K562 (cell line): Measurements from ENCODE around the gene EPN3. TPM values are rescaled to one million over a fixed set of nuclear protein-coding genes. Genes with fewer than 3 reads are reported as not detected.

Source experiments
- ATAC-seq: fragments of 200-7000 bp; cut with Tn5 transposase; 3 replicates; pipeline ENCODE4 v1.9.1; 2020; ENCODE audit warnings: moderate library complexity
- BruUV-seq: library from RNA; stranded (reverse); fragments of 400-500 nt; replicated peaks from 2 replicates; lab custom pipeline; 2021; lab: Mats Ljungman, UMichigan
- CTCF ChIA-PET: fragments of 300-600 bp; formaldehyde crosslinking; extraction: SDS; loops from one replicate; lab custom pipeline; 2021; ENCODE audit warnings: low intra/inter-chr PET ratio; lab: Yijun Ruan, JAX
- POLR2A ChIA-PET: fragments of 300-600, 350-650 bp; sonication (Branson Sonifier 250); formaldehyde crosslinking; extraction: SDS; loops from one replicate; lab custom pipeline; 2021; ENCODE audit warnings: antibody characterized with exemption, inconsistent platforms; lab: Yijun Ruan, JAX
- DNase-seq, 4 experiments: peaks; one replicate each; pipeline versions ENCODE4 v3.0.0 to v3.0.0-alpha.2; 2011 to 2018; ENCODE audit warnings: low spot score in 3 of 4, mixed read lengths in 3 of 4; ENCODE audit errors: extremely low read depth in 1 of 4
- FAIRE-seq: peaks from 2 replicates; lab custom pipeline; 2011; peaks lifted over from hg19 to GRCh38; lab: Jason Lieb, UNC
- H2AFZ ChIP-seq: 2 replicates; pipeline ENCODE4 v1.6.0; 2011; ENCODE audit warnings: low read depth, low read length, control low read depth, inconsistent platforms
- H3K27ac ChIP-seq: fragments of 200-600 bp; 3 replicates; pipeline ENCODE4 v1.8.0; 2011; ENCODE audit warnings: low read depth, mild to moderate bottlenecking, control low read depth, inconsistent platforms, low read length, moderate library complexity, mixed read lengths; ENCODE audit errors: extremely low read depth
- H3K27me3 ChIP-seq, 2 experiments: fragments of 300-600 bp in 1 of 2; 2 replicates in 1 of 2; 3 replicates in 1 of 2; pipeline versions ENCODE4 v1.6.0 to v1.8.0; 2011; ENCODE audit warnings: inconsistent platforms in 2 of 2, low read length in 2 of 2, mild to moderate bottlenecking in 1 of 2, mixed read lengths in 1 of 2, moderate library complexity in 1 of 2; ENCODE audit not compliant: control insufficient read depth in 2 of 2, insufficient read depth in 2 of 2
- H3K36me3 ChIP-seq: fragments of 300-600 bp; 3 replicates; pipeline ENCODE4 v1.8.0; 2011; ENCODE audit warnings: mild to moderate bottlenecking, low read length, inconsistent platforms; ENCODE audit not compliant: control insufficient read depth, insufficient read depth
- H3K4me1 ChIP-seq, 2 experiments: fragments of 200-600 bp in 1 of 2; replicated peaks in 1 of 2; 2 replicates in 1 of 2; 3 replicates in 1 of 2; pipeline versions ENCODE4 v1.5.1 to v1.8.0; 2011; ENCODE audit warnings: inconsistent platforms in 2 of 2, low read length in 2 of 2, mild to moderate bottlenecking in 1 of 2, mixed read lengths in 1 of 2, moderate library complexity in 1 of 2; ENCODE audit not compliant: control insufficient read depth in 2 of 2, insufficient read depth in 2 of 2
- H3K4me2 ChIP-seq: 2 replicates; pipeline ENCODE4 v1.6.1; 2011; ENCODE audit warnings: low read length, control low read depth, inconsistent platforms, mixed read lengths; ENCODE audit not compliant: insufficient read depth
- H3K4me3 ChIP-seq: fragments of 200-600 bp; sonication (generic), shearing (Covaris generic); 2 replicates; pipeline ENCODE4 v1.5.1; 2016; ENCODE audit warnings: control low read depth, inconsistent platforms
- H3K79me2 ChIP-seq: fragments of 200-600 bp; 3 replicates; pipeline ENCODE4 v1.8.0; 2011; ENCODE audit warnings: low read length, inconsistent platforms; ENCODE audit not compliant: control insufficient read depth, insufficient read depth
- H3K9ac ChIP-seq, 2 experiments: 2 replicates each; pipeline versions ENCODE4 v1.6.0 to v1.6.1; 2011; ENCODE audit warnings: low read depth in 2 of 2, low read length in 2 of 2, control low read depth in 1 of 2, inconsistent platforms in 1 of 2, mild to moderate bottlenecking in 1 of 2, mixed read lengths in 1 of 2; ENCODE audit not compliant: insufficient read depth in 1 of 2
- H3K9me1 ChIP-seq: one replicate; pipeline ENCODE4 v1.6.0; 2011; ENCODE audit warnings: inconsistent platforms, mild to moderate bottlenecking, low read length, moderate library complexity; ENCODE audit not compliant: control insufficient read depth, insufficient read depth
- H3K9me3 ChIP-seq: replicated peaks from 2 replicates; pipeline ENCODE4 v1.5.1; 2011; ENCODE audit warnings: low read depth, low read length, inconsistent platforms; ENCODE audit not compliant: control insufficient read depth, insufficient read depth
- H4K20me1 ChIP-seq: replicated peaks from 2 replicates; pipeline ENCODE4 v1.6.1; 2011; ENCODE audit warnings: low read length, inconsistent platforms, mixed read lengths; ENCODE audit not compliant: control insufficient read depth, insufficient read depth
- BACH1 ChIP-seq: fragments of 200-800 bp; sonication (Bioruptor generic); IDR thresholded peaks from 2 replicates; pipeline ENCODE4 v1.6.1; 2016; ENCODE audit warnings: missing genetic modification characterization, missing compliant biosample characterization
- CBFB ChIP-seq: sonication (generic); formaldehyde crosslinking; IDR thresholded peaks from 2 replicates; pipeline ENCODE4 v1.4.0; 2020; ENCODE audit warnings: mild to moderate bottlenecking, missing genetic modification reagents
- HNRNPL ChIP-seq: fragments of 200-400 bp; formaldehyde crosslinking; IDR thresholded peaks from 2 replicates; pipeline ENCODE4 v1.6.1; 2017; ENCODE audit warnings: low read depth, mild to moderate bottlenecking, low read length
- HNRNPLL ChIP-seq: fragments of 200-400 bp; formaldehyde crosslinking; IDR thresholded peaks from 2 replicates; pipeline ENCODE4 v1.6.1; 2017; ENCODE audit warnings: low read length, low read depth, mild to moderate bottlenecking; ENCODE audit not compliant: poor library complexity, severe bottlenecking
- MIER1 ChIP-seq: fragments of 450-650 bp; IDR thresholded peaks from 2 replicates; pipeline ENCODE4 v1.6.1; 2016; ENCODE audit warnings: antibody characterized with exemption, mild to moderate bottlenecking, low read depth
- POLR2AphosphoS5 ChIP-seq: IDR thresholded peaks from 2 replicates; pipeline ENCODE4 v1.6.1; 2011; ENCODE audit warnings: mild to moderate bottlenecking, low read depth, low read length, moderate library complexity; ENCODE audit not compliant: control insufficient read depth, insufficient read depth
- RAD51 ChIP-seq: fragments of 450-650 bp; IDR thresholded peaks from 2 replicates; pipeline ENCODE4 v1.7.1; 2016; ENCODE audit warnings: low read depth, mild to moderate bottlenecking, borderline replicate concordance
- RBM14 ChIP-seq: fragments of 200-400 bp; formaldehyde crosslinking; IDR thresholded peaks from 2 replicates; pipeline ENCODE4 v1.6.1; 2018; ENCODE audit warnings: low read depth, mild to moderate bottlenecking, low read length, moderate library complexity, borderline replicate concordance; ENCODE audit not compliant: insufficient read depth
- SIX5 ChIP-seq, 2 experiments: IDR thresholded peaks; 2 replicates each; pipeline ENCODE4 v1.6.1; 2011; ENCODE audit warnings: low read length in 2 of 2, borderline replicate concordance in 1 of 2, low read depth in 1 of 2, mild to moderate bottlenecking in 1 of 2, moderate library complexity in 1 of 2; ENCODE audit not compliant: insufficient read depth in 1 of 2
- WHSC1 ChIP-seq: IDR thresholded peaks from one replicate; pipeline ENCODE4 v1.6.1; 2012; ENCODE audit warnings: low read length, control low read depth, inconsistent platforms
- ZNF146 ChIP-seq: IDR thresholded peaks from one replicate; pipeline ENCODE4 v1.6.1; 2018; ENCODE audit warnings: missing compliant biosample characterization; ENCODE audit not compliant: unreplicated experiment
- ZNF282 ChIP-seq: sonication (generic); formaldehyde crosslinking; IDR thresholded peaks from 2 replicates; pipeline ENCODE4 v1.8.1; 2023; ENCODE audit warnings: missing genetic modification reagents
- ZNF324 ChIP-seq: fragments of 250-450 bp; sonication (Bioruptor Pico); IDR thresholded peaks from 2 replicates; pipeline ENCODE4 v1.4.0; 2020; ENCODE audit warnings: mild to moderate bottlenecking
- ZNF778 ChIP-seq: fragments of 450-650 bp; formaldehyde crosslinking; IDR thresholded peaks from 2 replicates; pipeline ENCODE4 v1.4.0; 2020; ENCODE audit warnings: mild to moderate bottlenecking, moderate library complexity
- WGBS: fragments of 100-300 bp; shearing (Covaris generic); methylation state at CpG from one replicate; pipeline ENCODE4 v1.1.6; 2016; ENCODE audit warnings: low coverage, mixed read lengths; ENCODE audit not compliant: insufficient coverage; ENCODE audit errors: missing lambda C conversion rate; 5-methylcytosine and 5-hydroxymethylcytosine counted together
- in situ Hi-C: fragments of 300-500 bp; cut with MboI; formaldehyde crosslinking; loops from 4 replicates; pipeline ENCODE4 v1.15.0; 2018; ENCODE audit warnings: inconsistent platforms, mixed read lengths
- intact Hi-C: fragments of 100-400 bp; cut with micrococcal nuclease; formaldehyde crosslinking; loops from 2 replicates; pipeline ENCODE4 v1.14.2; 2022
- polyA plus RNA-seq, 8 experiments: library from polyadenylated mRNA; depleted of rRNA in 4 of 8; stranded (reverse) in 5 of 8; unstranded in 3 of 8; fragments of >200 nt; fragmentation: Nextera tagmentation in 2 of 8; fragmentation: Illumina TruSeq in 1 of 8; extraction: Ambion mirVana in 2 of 8; extraction: Trizol in 1 of 8; gene quantifications; 2 replicates each; pipeline versions ENCODE4 v1.2.1 to v1.2.3, GENCODE V29; 2011 to 2014; ENCODE audit warnings: inconsistent platforms in 1 of 8, missing spikeins in 1 of 8
- total RNA-seq, 7 experiments: library from RNA; depleted of rRNA in 6 of 7; stranded (reverse); fragments of >200 nt in 6 of 7; fragmentation: Illumina TruSeq in 2 of 7; extraction: Trizol in 2 of 7; gene quantifications; 2 replicates each; pipeline versions ENCODE4 v1.2.1 to v1.2.3, GENCODE V29; 2011 to 2021; ENCODE audit warnings: low replicate concordance in 1 of 7
- TF ChIP-seq, protein P1 (sequence below): fragments of 250-450 bp; sonication (Bioruptor Pico); IDR thresholded peaks from 2 replicates; pipeline ENCODE4 v1.8.0; 2022; ENCODE audit warnings: moderate library complexity, mild to moderate bottlenecking, inconsistent platforms
- TF ChIP-seq, protein P2 (sequence below), 3 experiments: IDR thresholded peaks in 2 of 3; conservative IDR thresholded peaks in 1 of 3; 2 replicates each; pipeline ENCODE4 v1.5.1; 2011 to 2012; ENCODE audit warnings: low read length in 3 of 3, mild to moderate bottlenecking in 3 of 3, control low read depth in 2 of 3, improper control_type of control experiment in 1 of 3, inconsistent platforms in 1 of 3, low read depth in 1 of 3, mixed read lengths in 1 of 3, moderate library complexity in 1 of 3; ENCODE audit not compliant: insufficient read depth in 2 of 3
- TF ChIP-seq, protein P3 (sequence below), 2 experiments: fragments of 450-650 bp in 1 of 2; sonication (generic) in 1 of 2; formaldehyde crosslinking; conservative IDR thresholded peaks; 2 replicates each; pipeline versions ENCODE4 v1.4.0 to v1.8.1; 2020 to 2022; ENCODE audit warnings: mild to moderate bottlenecking in 1 of 2, missing genetic modification reagents in 1 of 2

The EPN3 gene
- total and polyA plus RNA-seq, 9 of the 15 experiments (the other 6 are each of a cell fraction or from before 2014, with no cell fraction given), result 0.16 TPM; not detected in 8

DNA sequence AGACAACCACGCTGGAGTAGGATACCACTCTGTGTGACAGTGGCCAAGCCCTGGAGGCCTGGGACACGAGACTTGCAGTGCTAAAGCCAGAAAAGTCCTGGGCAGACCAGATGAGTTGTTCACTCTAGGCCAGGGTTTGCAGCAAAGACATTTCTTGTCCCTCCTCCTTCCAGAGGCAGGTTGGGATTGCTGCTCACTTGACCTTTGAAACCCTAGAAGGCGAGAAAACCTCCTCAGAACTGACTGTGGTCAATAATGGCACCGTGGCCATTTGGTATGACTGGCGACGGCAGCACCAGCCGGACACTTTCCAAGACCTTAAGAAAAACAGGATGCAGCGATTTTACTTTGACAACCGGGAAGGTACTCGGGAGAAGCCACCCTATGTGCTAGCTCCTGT, 9.8 kb upstream of the EPN3 start:
- in situ Hi-C loops, result no loop called here
- H3K9ac ChIP-seq, result no peak overlapping the region; a peak in 1 of 4 replicates
- intact Hi-C loops, result no loop called here
- CTCF ChIA-PET, result no interaction called here
- DNase-seq (no peak), ATAC-seq (no peak)
- H3K27ac ChIP-seq, result no peak overlapping the region
- H3K9me3 ChIP-seq, result no peaks in the 10 kb centered on the region
- H3K4me3 ChIP-seq, result no peak overlapping the region
- peaks cover 6 to 56% of the 10 kb centered on the region in 2 experiments; a peak in 2 of 5 replicates for H3K27me3 ChIP-seq
- H2AFZ ChIP-seq, result no peak overlapping the region
- H3K79me2 ChIP-seq, result no peaks in the 10 kb centered on the region
- no peaks in the 10 kb centered on the region for H3K9me1 ChIP-seq
- 9% methylated on average over 10 of the region's 10 CpGs for WGBS
- POLR2A ChIA-PET, result interaction anchor here (1.9 kb wide), 1 partner anchor 40 kb away, joined by 3 read pairs; no protein-coding TSS in a partner anchor
- no peaks in the 10 kb centered on the region for H3K36me3 ChIP-seq
- no peak for TF ChIP-seq ZNF282 (CRISPR knock-in tag)
- TF ChIP-seq CBFB (CRISPR knock-in tag), result no peak
- TF ChIP-seq ZNF146 (CRISPR knock-in tag), result no peak
- TF ChIP-seq HNRNPLL, result no peak
- TF ChIP-seq, protein P1, sequence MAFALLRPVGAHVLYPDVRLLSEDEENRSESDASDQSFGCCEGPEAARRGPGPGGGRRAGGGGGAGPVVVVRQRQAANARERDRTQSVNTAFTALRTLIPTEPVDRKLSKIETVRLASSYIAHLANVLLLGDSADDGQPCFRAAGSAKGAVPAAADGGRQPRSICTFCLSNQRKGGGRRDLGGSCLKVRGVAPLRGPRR, result no peak
- TF ChIP-seq ZNF324 (CRISPR knock-in tag), result no peak
- TF ChIP-seq, protein P2, sequence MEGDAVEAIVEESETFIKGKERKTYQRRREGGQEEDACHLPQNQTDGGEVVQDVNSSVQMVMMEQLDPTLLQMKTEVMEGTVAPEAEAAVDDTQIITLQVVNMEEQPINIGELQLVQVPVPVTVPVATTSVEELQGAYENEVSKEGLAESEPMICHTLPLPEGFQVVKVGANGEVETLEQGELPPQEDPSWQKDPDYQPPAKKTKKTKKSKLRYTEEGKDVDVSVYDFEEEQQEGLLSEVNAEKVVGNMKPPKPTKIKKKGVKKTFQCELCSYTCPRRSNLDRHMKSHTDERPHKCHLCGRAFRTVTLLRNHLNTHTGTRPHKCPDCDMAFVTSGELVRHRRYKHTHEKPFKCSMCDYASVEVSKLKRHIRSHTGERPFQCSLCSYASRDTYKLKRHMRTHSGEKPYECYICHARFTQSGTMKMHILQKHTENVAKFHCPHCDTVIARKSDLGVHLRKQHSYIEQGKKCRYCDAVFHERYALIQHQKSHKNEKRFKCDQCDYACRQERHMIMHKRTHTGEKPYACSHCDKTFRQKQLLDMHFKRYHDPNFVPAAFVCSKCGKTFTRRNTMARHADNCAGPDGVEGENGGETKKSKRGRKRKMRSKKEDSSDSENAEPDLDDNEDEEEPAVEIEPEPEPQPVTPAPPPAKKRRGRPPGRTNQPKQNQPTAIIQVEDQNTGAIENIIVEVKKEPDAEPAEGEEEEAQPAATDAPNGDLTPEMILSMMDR (IDR thresholded peaks at IDR 0.05 in 2 of 3, conservative IDR thresholded peaks at IDR 0.05 in 1 of 3; ENCODE audit: insufficient read depth in 2 of 3, low read depth in 1 of 3, low read length in 3 of 3), result no peak
- TF ChIP-seq MIER1, result no peak
- no peak for TF ChIP-seq WHSC1
- TF ChIP-seq ZNF778 (CRISPR knock-in tag), result no peak
- TF ChIP-seq, protein P3, sequence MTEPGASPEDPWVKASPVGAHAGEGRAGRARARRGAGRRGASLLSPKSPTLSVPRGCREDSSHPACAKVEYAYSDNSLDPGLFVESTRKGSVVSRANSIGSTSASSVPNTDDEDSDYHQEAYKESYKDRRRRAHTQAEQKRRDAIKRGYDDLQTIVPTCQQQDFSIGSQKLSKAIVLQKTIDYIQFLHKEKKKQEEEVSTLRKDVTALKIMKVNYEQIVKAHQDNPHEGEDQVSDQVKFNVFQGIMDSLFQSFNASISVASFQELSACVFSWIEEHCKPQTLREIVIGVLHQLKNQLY (CRISPR knock-in tag; conservative IDR thresholded peaks at IDR 0.05), result no peak
- no peak for TF ChIP-seq RBM14
- no peak for TF ChIP-seq POLR2AphosphoS5
- TF ChIP-seq RAD51, result no peak
- no peak for TF ChIP-seq HNRNPL
- TF ChIP-seq BACH1 (tag), result no peak
- TF ChIP-seq SIX5 (IDR thresholded peaks at IDR 0.05; ENCODE audit: borderline replicate concordance in 1 of 2, insufficient read depth in 1 of 2, low read depth in 1 of 2, low read length in 2 of 2), result no peak
- TF ChIP-seq, all 486 proteins: peak for 0
- H4K20me1 ChIP-seq, result no peaks in the 10 kb centered on the region
- no TSS peak for BruUV-seq
- H3K4me1 ChIP-seq, result peaks cover 0 to 4% of the 10 kb centered on the region in 2 experiments; a peak in 1 of 5 replicates
- no peak for FAIRE-seq
- no peak overlapping the region for H3K4me2 ChIP-seq
